GM12878 (cell line): ENCODE measurements around the gene MAFG.

Experiments
- CTCF ChIP-seq, 3 experiments: IDR thresholded peaks in 2 of 3; conservative IDR thresholded peaks in 1 of 3; 2 replicates each; pipeline ENCODE4 v1.5.1; 2011; ENCODE audit warnings: low read depth in 3 of 3, low read length in 3 of 3, mild to moderate bottlenecking in 3 of 3, control low read depth in 2 of 3, moderate library complexity in 2 of 3, inconsistent platforms in 1 of 3, mixed read lengths in 1 of 3; ENCODE audit not compliant: control insufficient read depth in 2 of 3, insufficient read depth in 1 of 3; ENCODE audit errors: extremely low read depth in 1 of 3
- EZH2 ChIP-seq: IDR thresholded peaks from 2 replicates; pipeline ENCODE4 v1.6.1; 2012; ENCODE audit warnings: low read depth, mild to moderate bottlenecking, control low read depth, inconsistent platforms, low read length, borderline replicate concordance; ENCODE audit not compliant: control insufficient read depth
- TF ChIP-seq, protein P1 (sequence below): fragments of 450-650 bp; formaldehyde crosslinking; IDR thresholded peaks from 2 replicates; pipeline ENCODE4 v1.5.0; 2022; ENCODE audit warnings: mild to moderate bottlenecking, missing genetic modification characterization

DNA sequence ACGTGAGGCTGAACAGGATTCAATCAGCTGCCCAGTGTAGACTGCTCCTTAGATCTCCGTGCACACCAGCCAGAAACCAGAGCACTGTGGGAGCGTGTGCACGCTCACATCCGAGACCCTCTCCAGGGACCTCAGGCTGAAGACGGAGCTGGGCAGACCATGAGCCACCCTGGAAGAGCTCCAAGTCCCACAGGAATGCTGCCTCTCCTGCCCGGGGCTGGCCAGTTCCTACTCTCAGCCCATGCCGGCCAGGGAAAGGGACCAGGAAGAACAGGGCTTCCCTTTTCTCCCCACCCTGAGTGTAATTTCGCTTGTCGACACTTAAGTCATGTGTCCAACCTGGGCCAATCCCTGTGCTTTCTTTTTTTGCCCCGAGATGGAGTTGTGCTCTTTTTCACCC lies 43.0 kb downstream of the MAFG start:
- TF ChIP-seq CTCF (IDR thresholded peaks at IDR 0.05 in 2 of 3, conservative IDR thresholded peaks at IDR 0.05 in 1 of 3; ENCODE audit: control insufficient read depth in 2 of 3, extremely low read depth in 1 of 3, insufficient read depth in 1 of 3, low read depth in 3 of 3, low read length in 3 of 3) (no peak), EZH2 (no peak)
- TF ChIP-seq, protein P1, sequence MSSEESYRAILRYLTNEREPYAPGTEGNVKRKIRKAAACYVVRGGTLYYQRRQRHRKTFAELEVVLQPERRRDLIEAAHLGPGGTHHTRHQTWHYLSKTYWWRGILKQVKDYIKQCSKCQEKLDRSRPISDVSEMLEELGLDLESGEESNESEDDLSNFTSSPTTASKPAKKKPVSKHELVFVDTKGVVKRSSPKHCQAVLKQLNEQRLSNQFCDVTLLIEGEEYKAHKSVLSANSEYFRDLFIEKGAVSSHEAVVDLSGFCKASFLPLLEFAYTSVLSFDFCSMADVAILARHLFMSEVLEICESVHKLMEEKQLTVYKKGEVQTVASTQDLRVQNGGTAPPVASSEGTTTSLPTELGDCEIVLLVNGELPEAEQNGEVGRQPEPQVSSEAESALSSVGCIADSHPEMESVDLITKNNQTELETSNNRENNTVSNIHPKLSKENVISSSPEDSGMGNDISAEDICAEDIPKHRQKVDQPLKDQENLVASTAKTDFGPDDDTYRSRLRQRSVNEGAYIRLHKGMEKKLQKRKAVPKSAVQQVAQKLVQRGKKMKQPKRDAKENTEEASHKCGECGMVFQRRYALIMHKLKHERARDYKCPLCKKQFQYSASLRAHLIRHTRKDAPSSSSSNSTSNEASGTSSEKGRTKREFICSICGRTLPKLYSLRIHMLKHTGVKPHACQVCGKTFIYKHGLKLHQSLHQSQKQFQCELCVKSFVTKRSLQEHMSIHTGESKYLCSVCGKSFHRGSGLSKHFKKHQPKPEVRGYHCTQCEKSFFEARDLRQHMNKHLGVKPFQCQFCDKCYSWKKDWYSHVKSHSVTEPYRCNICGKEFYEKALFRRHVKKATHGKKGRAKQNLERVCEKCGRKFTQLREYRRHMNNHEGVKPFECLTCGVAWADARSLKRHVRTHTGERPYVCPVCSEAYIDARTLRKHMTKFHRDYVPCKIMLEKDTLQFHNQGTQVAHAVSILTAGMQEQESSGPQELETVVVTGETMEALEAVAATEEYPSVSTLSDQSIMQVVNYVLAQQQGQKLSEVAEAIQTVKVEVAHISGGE (CRISPR knock-in tag) = no peak
